Tongue (tissue), 2 donors: Measurements from ENCODE around the gene CNGB1. TPM values are rescaled to one million over a fixed set of nuclear protein-coding genes. Genes with fewer than 3 reads are reported as not detected.
"Not testable (repeated sequence)": the region's sequence is repeated elsewhere in the genome, so short reads cannot be mapped to it uniquely, and the experiment has no call there.

Experiments
- DNase-seq: peaks from one replicate; pipeline ENCODE4 v3.0.0-alpha.2; 2015
- total RNA-seq: library from RNA; depleted of rRNA; stranded (reverse); fragments of >200 nt; gene quantifications from one replicate; pipeline ENCODE4 v1.2.3, GENCODE V29; 2014

The CNGB1 gene
- total RNA-seq = 0.41 TPM

- DNase-seq = no peak
Measured at GRCh38 chr16:57970970-57971369, at the start of gene CNGB1. TSS of gene CNGB1 (minus strand) at chr16:57971128. CDS start at chr16:57967286, 3,842 bp downstream.

- no peak for DNase-seq
Measured at GRCh38 chr16:58019866-58020538, 49.1 kb upstream of the CNGB1 start.

GRCh38 chr16:58018803-58019202 is 47.9 kb upstream of the CNGB1 start:
- no peak for DNase-seq

- no peak for DNase-seq
Measured at GRCh38 chr16:58016840-58017446, 46.0 kb upstream of the CNGB1 start.

GRCh38 chr16:58013201-58013956 is 42.5 kb upstream of the CNGB1 start:
- no peak for DNase-seq

- no peak for DNase-seq
Measured at GRCh38 chr16:58012481-58012880, 41.6 kb upstream of the CNGB1 start.

- DNase-seq = no peak
Measured at GRCh38 chr16:58011652-58012051, 40.7 kb upstream of the CNGB1 start.

GRCh38 chr16:58010886-58011285 is 40.0 kb upstream of the CNGB1 start:
- no peak for DNase-seq

- no peak for DNase-seq
Measured at GRCh38 chr16:58009856-58010416, 39.0 kb upstream of the CNGB1 start.

GRCh38 chr16:58004736-58005135 is 33.8 kb upstream of the CNGB1 start:
- not testable (repeated sequence) for DNase-seq

GRCh38 chr16:58002936-58003335 is 32.0 kb upstream of the CNGB1 start:
- DNase-seq = no peak

- DNase-seq = no peak
Measured at GRCh38 chr16:58002416-58002800, 31.5 kb upstream of the CNGB1 start.

GRCh38 chr16:58001781-58002415 is 31.0 kb upstream of the CNGB1 start:
- DNase-seq = no peak

- peak; percentile 90 for DNase-seq
Measured at GRCh38 chr16:58000706-58001676, 30.1 kb upstream of the CNGB1 start, which contains the start of gene USB1. TSS of gene USB1 (plus strand) at chr16:58001407. CDS start at chr16:58001484, 77 bp downstream.

- no peak for DNase-seq
Measured at GRCh38 chr16:57999971-58000705, 29.2 kb upstream of the CNGB1 start, which contains the start of gene ZNF319. TSS of gene ZNF319 (minus strand) at chr16:58000672. CDS start at chr16:57998265, 2,407 bp downstream.

GRCh38 chr16:57999366-57999970 is 28.5 kb upstream of the CNGB1 start:
- peak; percentile 26 for DNase-seq

GRCh38 chr16:57998992-57999365 is 28.1 kb upstream of the CNGB1 start:
- DNase-seq = no peak

- no peak for DNase-seq
Measured at GRCh38 chr16:57998486-57998885, 27.6 kb upstream of the CNGB1 start.

- DNase-seq = no peak
Measured at GRCh38 chr16:57997528-57998265, 26.8 kb upstream of the CNGB1 start.
